ENCODE results near the gene TMEM132A. TPM values are rescaled to one million over a fixed set of nuclear protein-coding genes. Genes with fewer than 3 reads are reported as not detected.
A peak's percentile ranks its signal among the peaks of the same experiment; 100 is the strongest.

The TMEM132A gene
- total and polyA plus RNA-seq, 9 of the 15 experiments (the other 6 are each of a cell fraction or from before 2014, with no cell fraction given), result 0.04 to 1.1 (median 0.18) TPM; not detected in 4

GRCh38 chr11:60899046-60899936 is 25.0 kb upstream of the TMEM132A start (continued):
- TF ChIP-seq MIER1 (IDR thresholded peaks at IDR 0.05; ENCODE audit: low read depth), result no peak
- no peak for TF ChIP-seq CREB1 (IDR thresholded peaks at IDR 0.05)
- no peak for TF ChIP-seq CREB1 (CRISPR knock-in tag; IDR thresholded peaks at IDR 0.05)
- TF ChIP-seq ZNF175 (CRISPR knock-in tag; IDR thresholded peaks at IDR 0.05; ENCODE audit: low read depth), result no peak
- no peak for TF ChIP-seq PHF21A (IDR thresholded peaks at IDR 0.05; ENCODE audit: borderline replicate concordance, low read depth)
- no peak for TF ChIP-seq FOXA1 (IDR thresholded peaks at IDR 0.05; ENCODE audit: borderline replicate concordance)
- TF ChIP-seq PRMT5 (CRISPR knock-in tag; IDR thresholded peaks at IDR 0.05), result no peak
- no peak for TF ChIP-seq ZNF75A (CRISPR knock-in tag; IDR thresholded peaks at IDR 0.05)
- TF ChIP-seq SETDB1 (IDR thresholded peaks at IDR 0.05; ENCODE audit: low read length), result no peak
- no peak for TF ChIP-seq HIVEP1 (CRISPR knock-in tag; IDR thresholded peaks at IDR 0.05)

GRCh38 chr11:60899977-60900376 is 24.3 kb upstream of the TMEM132A start:
- BruUV-seq (replicated peaks), result no TSS peak
- WGBS (ENCODE audit: insufficient coverage, low coverage, missing lambda C conversion rate), result 58% methylated on average over 4 of the region's 4 CpGs
- Histone ChIP-seq H2AFZ (ENCODE audit: low read depth, low read length) (no peak overlapping the region), H4K20me1 (replicated peaks; ENCODE audit: control insufficient read depth, insufficient read depth, low read length) (peaks cover 22% of the 10 kb centered on the region), H3K4me2 (ENCODE audit: insufficient read depth, low read length) (no peak overlapping the region), H3K36me3 (ENCODE audit: control insufficient read depth, insufficient read depth, low read length) (peaks cover 100% of the 10 kb centered on the region), H3K79me2 (ENCODE audit: control insufficient read depth, insufficient read depth, low read length) (peaks cover 28% of the 10 kb centered on the region), H3K27ac (ENCODE audit: extremely low read depth, low read depth, low read length) (no peak overlapping the region), H3K27me3 (ENCODE audit: control insufficient read depth in 2 of 2, insufficient read depth in 2 of 2, low read length in 2 of 2) (no peaks in the 10 kb centered on the region), H3K4me3 (no peak overlapping the region), H3K9me3 (replicated peaks; ENCODE audit: control insufficient read depth, insufficient read depth, low read depth, low read length) (no peaks in the 10 kb centered on the region), H3K4me1 (replicated peaks in 1 of 2; ENCODE audit: control insufficient read depth in 2 of 2, insufficient read depth in 2 of 2, low read length in 2 of 2) (peaks cover 0 to 11% of the 10 kb centered on the region in 2 experiments; a peak in 3 of 5 replicates), H3K9ac (ENCODE audit: insufficient read depth in 1 of 2, low read depth in 2 of 2, low read length in 2 of 2) (no peak overlapping the region), H3K9me1 (ENCODE audit: control insufficient read depth, insufficient read depth, low read length) (peaks cover 3% of the 10 kb centered on the region)
- CTCF ChIA-PET (ENCODE audit: low intra/inter-chr PET ratio), result interaction anchor here (1.0 to 1.9 kb wide), 3 partner anchors 61 to 125 kb away, joined by 3 to 18 read pairs (median 4); no protein-coding TSS in a partner anchor
- POLR2A ChIA-PET, result interaction anchor here (0.8 to 1.0 kb wide), 3 partner anchors 14 to 73 kb away, joined by 3 to 7 read pairs (median 6); partner anchors contain the start of gene TMEM109
- no peak for FAIRE-seq
- DNase-seq (ENCODE audit: extremely low read depth in 1 of 4, low spot score in 3 of 4), result no peak
- in situ Hi-C loops (cut with MboI), result loop anchor here (5.0 kb wide), 1 partner anchor 123 kb away; no protein-coding TSS in a partner anchor
- ATAC-seq, result 0 out of 3 replicates have a peak, but pooled peaks have one; percentile 16
- intact Hi-C loops (cut with micrococcal nuclease), result loop anchor here (1.0 kb wide), 1 partner anchor 69 kb away; no protein-coding TSS in a partner anchor
- no peak for TF ChIP-seq ZNF184 (CRISPR knock-in tag; IDR thresholded peaks at IDR 0.05)
- no peak for TF ChIP-seq NFXL1 (CRISPR knock-in tag; IDR thresholded peaks at IDR 0.05)
- TF ChIP-seq NFIX (CRISPR knock-in tag; IDR thresholded peaks at IDR 0.05; ENCODE audit: low read depth), result no peak
- TF ChIP-seq CC2D1A (IDR thresholded peaks at IDR 0.05), result no peak
- no peak for TF ChIP-seq E2F8 (IDR thresholded peaks at IDR 0.05; ENCODE audit: low read depth, partially characterized antibody)
- no peak for TF ChIP-seq ZNF175 (CRISPR knock-in tag; IDR thresholded peaks at IDR 0.05; ENCODE audit: low read depth)
- TF ChIP-seq POLR2A (conservative IDR thresholded peaks at IDR 0.05), result no peak
- no peak for TF ChIP-seq SIN3A (IDR thresholded peaks at IDR 0.05; ENCODE audit: borderline replicate concordance in 2 of 2, control insufficient read depth in 1 of 2, low read depth in 2 of 2, low read length in 2 of 2)
- TF ChIP-seq ZNF778 (CRISPR knock-in tag; IDR thresholded peaks at IDR 0.05), result no peak
- no peak for TF ChIP-seq ZFP30 (CRISPR knock-in tag; IDR thresholded peaks at IDR 0.05; ENCODE audit: borderline replicate concordance)
